Islet of Langerhans (tissue), 1 donor: ENCODE measurements around the gene RBM38.

Experiments used
- FAIRE-seq: peaks from one replicate; lab custom pipeline; 2011; peaks lifted over from hg19 to GRCh38; lab: Jason Lieb, UNC

The RBM38 gene

DNA sequence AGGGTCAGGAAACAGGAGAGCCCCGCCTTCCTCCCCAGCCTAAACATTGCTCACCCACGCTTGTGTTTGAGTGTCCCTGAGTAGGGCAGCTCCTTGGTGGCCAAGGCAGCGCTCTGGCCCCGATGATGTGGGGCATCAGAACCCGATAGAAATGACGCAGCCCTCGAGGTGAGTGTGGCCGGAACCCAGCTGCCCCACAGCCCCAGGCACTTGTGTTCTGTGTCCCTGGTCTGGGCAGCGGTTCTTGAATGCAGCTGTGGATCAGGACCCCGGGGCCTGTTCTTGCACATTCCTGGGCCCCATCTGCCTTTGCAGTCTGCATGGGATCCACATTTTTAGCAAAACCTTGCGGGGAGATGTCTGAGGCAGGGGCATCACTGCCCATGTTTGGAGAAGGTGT is 12.8 kb downstream of the RBM38 start:
- FAIRE-seq, result no peak

GRCh38 chr20:57404419-57405072 is 13.3 kb downstream of the RBM38 start:
- FAIRE-seq, result no peak

GRCh38 chr20:57405236-57406016 is 14.2 kb downstream of the RBM38 start:
- no peak for FAIRE-seq

DNA sequence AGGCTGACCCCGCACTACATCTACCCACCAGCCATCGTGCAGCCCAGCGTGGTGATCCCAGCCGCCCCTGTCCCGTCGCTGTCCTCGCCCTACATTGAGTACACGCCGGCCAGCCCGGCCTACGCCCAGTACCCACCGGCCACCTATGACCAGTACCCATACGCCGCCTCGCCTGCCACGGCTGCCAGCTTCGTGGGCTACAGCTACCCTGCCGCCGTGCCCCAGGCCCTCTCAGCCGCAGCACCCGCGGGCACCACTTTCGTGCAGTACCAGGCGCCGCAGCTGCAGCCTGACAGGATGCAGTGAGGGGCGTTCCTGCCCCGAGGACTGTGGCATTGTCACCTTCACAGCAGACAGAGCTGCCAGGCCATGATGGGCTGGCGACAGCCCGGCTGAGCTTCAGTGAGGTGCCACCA is 16.4 kb downstream of the RBM38 start:
- no peak for FAIRE-seq

DNA sequence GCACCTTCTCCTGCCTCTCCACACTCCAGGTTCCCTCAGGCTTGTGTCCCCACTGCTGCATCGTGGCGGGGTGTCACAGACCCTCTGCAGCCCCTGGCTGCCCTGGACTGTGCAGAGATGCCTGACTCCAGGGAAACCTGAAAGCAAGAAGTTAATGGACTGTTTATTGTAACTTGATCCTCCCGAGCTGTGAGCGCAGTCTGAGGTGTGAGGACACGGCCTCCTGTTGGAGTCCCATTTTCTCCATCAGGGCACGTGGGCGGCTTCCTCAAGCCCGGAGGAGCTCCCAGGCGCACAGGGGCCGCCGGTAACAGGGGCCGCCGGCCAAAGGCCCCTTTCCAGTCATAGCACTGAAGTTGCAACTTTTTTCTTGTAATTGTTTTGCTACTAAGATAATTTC is 16.9 kb downstream of the RBM38 start:
- FAIRE-seq, result no peak

DNA sequence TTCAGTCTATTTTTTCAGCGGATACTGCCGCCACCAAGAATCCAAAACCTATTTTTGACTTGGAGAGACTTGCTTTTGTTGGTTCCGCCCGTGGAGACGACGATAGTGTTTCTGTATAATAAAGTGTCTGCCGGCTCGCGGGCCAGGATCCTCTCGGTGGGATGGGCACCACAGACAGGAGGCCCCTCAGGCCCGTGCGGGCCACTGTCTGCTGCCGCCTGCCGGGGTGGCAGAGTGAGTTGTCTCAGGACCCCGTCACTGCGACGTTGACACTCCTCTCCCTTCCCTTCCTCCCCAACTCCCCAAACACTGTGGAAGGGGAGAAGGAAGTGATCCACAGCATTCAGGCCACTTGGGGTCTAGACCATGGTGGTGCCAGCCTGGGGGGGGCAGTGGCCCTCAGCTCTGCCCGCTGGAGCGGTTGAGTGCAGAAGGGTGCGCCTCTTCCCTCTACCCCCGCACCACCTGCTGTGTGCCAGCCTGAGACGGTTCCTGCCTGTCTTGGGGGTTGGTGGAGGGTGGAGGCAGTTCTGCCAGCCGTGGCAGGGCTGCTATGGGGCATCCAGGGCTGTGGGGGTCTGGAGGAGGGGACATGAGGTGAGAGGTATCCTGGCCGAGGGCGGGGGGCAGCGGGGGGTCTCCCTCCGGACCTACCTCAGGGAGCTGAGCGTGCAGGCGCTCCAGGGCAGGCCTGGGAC is 17.5 kb downstream of the RBM38 start:
- FAIRE-seq, result no peak

DNA sequence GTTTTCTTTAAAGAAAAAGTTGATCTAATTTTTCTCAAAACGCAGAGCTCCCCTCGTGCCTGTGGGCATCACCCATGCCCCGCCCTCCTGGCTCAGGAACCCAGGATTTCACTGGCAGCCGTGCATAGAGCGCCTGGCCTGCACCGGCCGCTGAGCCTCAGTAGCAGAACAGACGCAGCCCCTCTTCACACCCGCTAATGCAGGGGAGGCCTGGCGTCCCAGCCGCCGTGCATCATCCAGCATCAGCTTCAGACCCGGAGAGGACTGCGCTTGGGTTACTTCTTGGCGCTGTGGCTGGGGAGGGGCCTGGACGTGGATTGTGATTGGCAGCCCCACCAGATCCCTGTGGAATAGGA is 18.1 kb downstream of the RBM38 start:
- FAIRE-seq, result no peak

DNA sequence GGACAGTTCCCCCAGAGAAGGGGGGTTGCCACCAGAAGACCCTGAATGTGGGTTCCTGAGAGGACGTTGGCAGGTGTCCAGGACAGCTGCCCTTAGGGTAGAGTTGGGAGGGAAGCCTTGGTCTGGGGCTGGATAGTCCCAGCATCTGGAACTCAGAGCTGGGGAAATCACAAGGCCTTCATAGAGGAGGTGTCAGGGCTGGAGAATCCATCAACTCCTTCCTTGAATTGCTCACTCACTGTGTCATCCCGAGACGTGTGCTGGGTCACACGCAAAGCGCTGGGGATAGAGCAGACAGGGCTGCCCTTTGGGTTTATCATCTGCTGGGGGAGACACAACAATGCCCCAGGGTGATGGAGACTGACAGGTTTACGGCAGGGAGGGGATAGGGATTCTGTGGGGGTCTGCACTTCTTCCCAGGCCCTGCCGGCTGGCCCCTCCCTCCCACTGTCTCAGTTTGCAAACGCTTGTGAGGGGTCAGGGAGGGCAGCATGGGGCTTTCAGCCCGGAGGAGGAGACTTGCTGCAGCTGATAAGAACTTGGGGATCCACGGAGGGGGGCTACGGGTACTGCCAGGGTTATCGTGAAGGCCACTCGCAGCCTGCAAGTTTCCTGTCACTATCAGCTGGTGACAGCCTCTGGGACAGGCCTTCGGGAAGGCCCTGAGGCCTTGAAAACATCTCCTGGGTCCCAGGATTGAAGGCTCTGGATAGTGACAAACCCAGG is 18.6 kb downstream of the RBM38 start:
- no peak for FAIRE-seq

DNA sequence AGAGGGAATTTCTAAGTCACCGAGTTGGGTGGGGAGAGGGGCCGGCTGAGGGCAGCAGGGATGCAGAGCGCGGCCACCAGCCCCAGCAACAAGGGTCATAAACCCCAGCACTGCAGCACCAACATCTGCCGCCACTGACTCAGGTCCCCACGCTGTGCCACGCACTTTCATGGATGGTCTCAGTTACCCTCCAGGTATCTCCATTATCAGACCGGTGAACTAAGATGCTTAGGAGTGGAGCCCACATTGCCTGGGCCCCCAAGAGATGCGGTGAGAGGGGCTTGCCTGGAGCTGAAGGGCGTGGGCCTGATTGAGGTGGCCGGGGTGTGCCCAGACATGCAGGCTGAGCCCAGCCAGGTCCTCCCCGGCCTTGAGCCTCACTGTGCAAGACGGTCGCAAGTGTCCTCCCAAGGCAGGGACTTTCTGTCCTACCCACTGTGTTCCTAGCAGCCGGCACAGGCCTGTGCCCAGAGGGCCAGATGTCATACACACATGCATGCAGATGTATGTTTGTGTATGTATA is 19.3 kb downstream of the RBM38 start:
- no peak for FAIRE-seq

GRCh38 chr20:57410924-57411323 is 19.7 kb downstream of the RBM38 start:
- no peak for FAIRE-seq

DNA sequence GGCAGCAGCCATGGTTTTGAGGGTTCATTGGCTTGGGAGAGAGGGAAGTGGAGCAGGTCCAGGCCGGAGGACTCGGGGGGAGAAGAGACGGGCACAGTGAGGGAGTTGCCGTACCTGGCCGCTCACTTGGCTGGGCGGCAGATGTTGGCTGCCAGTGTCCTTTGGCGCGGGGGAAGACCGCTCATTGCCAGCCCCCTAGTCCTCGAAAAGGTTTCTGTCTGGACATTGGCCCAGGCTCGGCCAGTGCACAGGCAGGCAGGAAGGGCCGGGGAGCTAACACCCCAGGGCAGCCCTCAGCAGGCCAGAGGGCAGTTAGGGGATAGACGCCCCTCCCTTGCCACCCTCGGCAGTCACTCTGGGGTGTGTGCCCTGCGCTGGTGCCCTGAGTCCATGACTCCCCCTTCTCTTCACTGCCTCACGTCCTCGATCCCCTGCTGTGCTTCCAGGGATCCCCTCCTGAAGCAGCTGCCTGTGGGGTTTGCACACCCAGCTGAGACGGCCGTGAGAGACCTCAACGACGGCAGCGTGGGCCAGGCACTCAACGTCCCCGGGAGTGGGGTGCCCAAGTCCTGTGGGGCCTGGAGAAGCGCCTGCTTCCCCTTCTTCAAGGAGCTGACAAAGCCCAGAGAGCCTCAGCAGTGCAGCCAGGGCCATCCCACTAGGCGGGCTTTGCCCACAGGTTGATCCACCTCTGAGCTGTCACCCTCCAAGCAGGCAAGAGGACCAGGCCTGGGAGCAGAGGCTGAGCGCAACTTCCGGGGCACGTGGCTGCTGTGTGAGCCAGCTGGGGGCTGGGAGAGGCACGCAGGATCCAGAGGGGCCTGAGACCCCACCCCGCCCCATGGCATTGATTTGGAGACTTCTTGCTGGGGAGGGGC is 20.4 kb downstream of the RBM38 start:
- no peak for FAIRE-seq

GRCh38 chr20:57412347-57413029 is 21.3 kb downstream of the RBM38 start:
- FAIRE-seq, result no peak

- no peak for FAIRE-seq
These were observed 22.8 kb downstream of the RBM38 start for GRCh38 chr20:57413986-57414385.

- no peak for FAIRE-seq
These were observed 23.8 kb downstream of the RBM38 start for GRCh38 chr20:57414867-57415592.

DNA sequence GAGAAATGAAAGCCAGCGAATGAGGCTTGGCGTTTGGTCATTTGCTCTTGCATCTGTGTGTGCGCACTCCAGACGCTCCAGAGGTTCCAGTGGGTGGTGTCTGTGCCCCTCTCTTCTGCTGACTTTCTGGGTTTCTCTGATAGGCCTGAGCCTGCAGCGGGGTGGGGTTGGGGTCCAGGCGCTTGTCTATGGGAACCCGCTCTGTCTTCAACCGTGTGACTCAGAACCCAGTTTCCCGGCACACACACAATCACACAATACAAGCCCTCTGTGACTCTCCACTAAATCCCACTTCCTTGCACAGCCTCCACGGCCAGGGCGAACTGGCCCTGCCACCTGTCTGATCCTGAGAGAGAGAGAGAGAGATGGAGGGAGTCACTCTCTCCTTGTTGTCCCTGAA is 24.6 kb downstream of the RBM38 start:
- no peak for FAIRE-seq

- FAIRE-seq, result no peak
These were observed 25.3 kb downstream of the RBM38 start for GRCh38 chr20:57416296-57417022.

GRCh38 chr20:57417051-57417689 is 26.0 kb downstream of the RBM38 start:
- no peak for FAIRE-seq

- FAIRE-seq, result no peak
These were observed 26.9 kb downstream of the RBM38 start for GRCh38 chr20:57417830-57418780.
